Vagina (tissue), 2 donors: ENCODE results near the gene CRYBB3. TPM values are rescaled to one million over a fixed set of nuclear protein-coding genes. Genes with fewer than 3 reads are reported as not detected.

Experiments used
- DNase-seq, 2 donors: peaks; one replicate each; pipeline ENCODE4 v3.0.0-alpha.2; 2017; ENCODE audit errors: extremely low spot score in 2 of 2
- H3K27ac ChIP-seq: fragments of 200-600 bp; sonication (generic); one replicate; pipeline ENCODE4 v1.5.1; 2019
- H3K27me3 ChIP-seq: fragments of 200-600 bp; sonication (generic); one replicate; pipeline ENCODE4 v1.5.1; 2019
- H3K36me3 ChIP-seq, 2 donors: fragments of 200-600 bp; sonication (generic); one replicate each; pipeline ENCODE4 v1.5.1; 2017 to 2019
- H3K4me1 ChIP-seq: fragments of 200-600 bp; sonication (generic); one replicate; pipeline ENCODE4 v1.5.1; 2019
- H3K4me3 ChIP-seq, 2 donors: fragments of 200-600 bp; sonication (generic); 1 replicate in 1 of 2; 2 replicates in 1 of 2; pipeline ENCODE4 v1.5.1; 2016 to 2019
- H3K9me3 ChIP-seq: fragments of 200-600 bp; sonication (generic); one replicate; pipeline ENCODE4 v1.5.1; 2019
- POLR2A ChIP-seq, 2 donors: fragments of 450-650 bp; IDR thresholded peaks; one replicate each; pipeline ENCODE4 v1.6.1; 2017; ENCODE audit warnings: antibody characterized with exemption in 2 of 2, mild to moderate bottlenecking in 2 of 2, moderate library complexity in 2 of 2
- POLR2AphosphoS5 ChIP-seq, 2 donors: sonication (generic); formaldehyde crosslinking; IDR thresholded peaks; one replicate each; pipeline ENCODE4 v1.9.0; 2017; ENCODE audit warnings: antibody characterized with exemption in 2 of 2, mild to moderate bottlenecking in 2 of 2, low read depth in 1 of 2; ENCODE audit not compliant: insufficient read depth in 1 of 2
- intact Hi-C: fragments of 100-400 bp; cut with DNase I; formaldehyde crosslinking; loops from one replicate; pipeline ENCODE4 v1.15.1; 2023
- total RNA-seq: library from RNA; depleted of rRNA; stranded (reverse); fragments of >200 nt; gene quantifications from one replicate; pipeline ENCODE4 v1.2.3, GENCODE V29; 2016
- TF ChIP-seq, protein P1 (sequence below), 3 experiments: fragments of 450-650 bp in 2 of 3; fragments of 200-600 bp in 1 of 3; sonication (generic) in 1 of 3; IDR thresholded peaks; one replicate each; pipeline ENCODE4 v1.5.1; 2017 to 2019; ENCODE audit warnings: antibody characterized with exemption in 3 of 3, mild to moderate bottlenecking in 2 of 3, moderate library complexity in 2 of 3

CRYBB3 gene
- total RNA-seq, 1 donor from 2014 or later, result not detected

DNA sequence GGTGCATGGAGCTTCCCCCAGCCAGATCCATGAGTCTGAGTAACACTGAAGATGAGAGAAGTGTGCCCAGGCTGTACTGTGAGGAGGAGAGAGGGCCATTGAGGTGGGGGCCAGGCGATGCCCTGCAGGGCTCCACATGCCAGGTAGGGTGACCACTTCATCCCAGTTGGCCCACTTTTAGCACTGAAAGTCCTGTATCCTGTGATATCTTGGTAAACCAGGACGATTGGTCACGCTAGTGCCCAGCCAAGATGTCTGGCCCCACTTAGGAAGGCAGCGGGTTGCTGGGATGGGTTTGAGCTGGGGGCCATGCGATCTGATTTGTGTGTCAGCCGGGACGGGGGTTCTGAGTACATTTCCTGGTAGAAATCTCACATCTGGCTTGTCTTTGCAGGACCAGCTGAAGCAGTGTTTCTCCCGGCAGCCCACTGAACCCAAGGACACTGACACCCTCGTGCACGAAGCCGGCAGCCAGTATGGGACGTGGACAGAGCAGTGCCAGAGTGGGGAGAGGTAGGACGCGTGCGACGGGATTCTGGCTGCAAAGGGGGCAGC, 29.2 kb upstream of the CRYBB3 start:
- no peaks in the 10 kb centered on the region for H3K27me3 ChIP-seq
- H3K4me1 ChIP-seq, result peaks cover 10% of the 10 kb centered on the region
- H3K36me3 ChIP-seq, result peaks cover 0 to 13% of the 10 kb centered on the region in 2 donors
- DNase-seq, result no peak
- TF ChIP-seq, protein P1, sequence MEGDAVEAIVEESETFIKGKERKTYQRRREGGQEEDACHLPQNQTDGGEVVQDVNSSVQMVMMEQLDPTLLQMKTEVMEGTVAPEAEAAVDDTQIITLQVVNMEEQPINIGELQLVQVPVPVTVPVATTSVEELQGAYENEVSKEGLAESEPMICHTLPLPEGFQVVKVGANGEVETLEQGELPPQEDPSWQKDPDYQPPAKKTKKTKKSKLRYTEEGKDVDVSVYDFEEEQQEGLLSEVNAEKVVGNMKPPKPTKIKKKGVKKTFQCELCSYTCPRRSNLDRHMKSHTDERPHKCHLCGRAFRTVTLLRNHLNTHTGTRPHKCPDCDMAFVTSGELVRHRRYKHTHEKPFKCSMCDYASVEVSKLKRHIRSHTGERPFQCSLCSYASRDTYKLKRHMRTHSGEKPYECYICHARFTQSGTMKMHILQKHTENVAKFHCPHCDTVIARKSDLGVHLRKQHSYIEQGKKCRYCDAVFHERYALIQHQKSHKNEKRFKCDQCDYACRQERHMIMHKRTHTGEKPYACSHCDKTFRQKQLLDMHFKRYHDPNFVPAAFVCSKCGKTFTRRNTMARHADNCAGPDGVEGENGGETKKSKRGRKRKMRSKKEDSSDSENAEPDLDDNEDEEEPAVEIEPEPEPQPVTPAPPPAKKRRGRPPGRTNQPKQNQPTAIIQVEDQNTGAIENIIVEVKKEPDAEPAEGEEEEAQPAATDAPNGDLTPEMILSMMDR (IDR thresholded peaks at IDR 0.05), result no peak
- no peak for TF ChIP-seq POLR2A (IDR thresholded peaks at IDR 0.05)
- TF ChIP-seq POLR2AphosphoS5 (IDR thresholded peaks at IDR 0.05; ENCODE audit: insufficient read depth in 1 of 2, low read depth in 1 of 2), result no peak
- no peak overlapping the region for H3K27ac ChIP-seq
- intact Hi-C loops, result no loop called here
- no peak overlapping the region for H3K4me3 ChIP-seq
- no peaks in the 10 kb centered on the region for H3K9me3 ChIP-seq

DNA sequence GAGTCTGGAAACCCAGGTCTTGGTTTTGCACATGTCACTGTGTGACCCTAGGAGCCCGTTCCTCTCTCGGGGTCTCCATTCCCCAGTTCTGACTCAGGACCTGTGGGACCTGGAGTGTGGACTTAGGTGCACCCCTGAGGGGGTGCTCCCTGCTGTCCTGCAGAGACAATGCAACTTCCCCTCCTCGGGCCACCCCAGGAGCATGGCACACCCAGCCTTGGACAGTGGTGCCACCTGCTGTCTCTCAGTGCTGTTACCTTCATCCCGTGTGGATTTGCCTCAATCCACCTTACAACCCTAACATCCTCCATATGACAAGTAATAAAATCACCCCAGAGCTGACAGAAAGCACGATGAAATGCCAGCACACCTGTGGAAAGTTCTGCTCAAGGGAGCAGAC, 27.5 kb upstream of the CRYBB3 start:
- Histone ChIP-seq H3K27ac (no peak overlapping the region), H3K4me3 (no peak overlapping the region), H3K27me3 (no peaks in the 10 kb centered on the region), H3K36me3 (peaks cover 0 to 19% of the 10 kb centered on the region in 2 donors), H3K9me3 (no peaks in the 10 kb centered on the region), H3K4me1 (peaks cover 4% of the 10 kb centered on the region)
- DNase-seq, result no peak
- TF ChIP-seq POLR2AphosphoS5 (IDR thresholded peaks at IDR 0.05; ENCODE audit: insufficient read depth in 1 of 2, low read depth in 1 of 2) (no peak), POLR2A (IDR thresholded peaks at IDR 0.05) (no peak)
- TF ChIP-seq, protein P1 (IDR thresholded peaks at IDR 0.05), result peak in 1 of 3 experiments; percentile 18
- intact Hi-C loops, result no loop called here

DNA sequence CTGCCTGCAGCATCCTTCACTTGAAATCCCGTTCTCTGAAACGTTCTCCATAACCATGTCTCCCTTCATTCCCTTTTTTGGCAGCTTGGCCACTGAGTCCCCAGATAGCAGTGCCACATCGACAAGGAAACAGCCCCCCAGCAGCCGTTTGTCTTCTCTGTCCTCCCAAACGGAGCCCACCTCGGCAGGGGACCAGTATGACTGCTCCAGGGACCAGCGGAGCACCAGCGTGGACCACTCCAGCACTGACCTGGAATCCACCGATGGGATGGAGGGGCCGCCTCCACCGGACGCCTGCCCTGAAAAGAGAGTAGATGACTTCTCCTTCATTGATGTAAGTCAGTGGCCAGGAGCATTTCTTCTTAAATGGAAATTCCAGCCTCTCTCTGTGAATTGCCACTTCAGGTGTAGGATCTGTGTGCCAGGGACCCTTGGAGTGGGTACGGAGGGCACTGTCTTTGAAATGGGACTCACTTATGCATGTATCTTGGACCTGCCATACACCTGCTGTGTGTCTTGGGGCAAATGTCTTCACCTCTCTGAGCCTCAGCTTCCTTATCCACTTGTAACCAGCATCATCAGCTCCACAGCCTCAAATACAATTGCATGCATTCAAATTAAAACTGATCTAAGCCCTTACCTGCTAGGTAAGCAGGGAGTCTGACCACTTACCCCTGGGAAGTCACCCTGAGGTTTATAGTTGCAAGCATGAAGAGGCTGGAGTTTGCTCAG, 25.3 kb upstream of the CRYBB3 start:
- no peak overlapping the region for H3K27ac ChIP-seq
- no peak for DNase-seq
- H3K36me3 ChIP-seq, result peaks cover 0 to 34% of the 10 kb centered on the region in 2 donors

DNA sequence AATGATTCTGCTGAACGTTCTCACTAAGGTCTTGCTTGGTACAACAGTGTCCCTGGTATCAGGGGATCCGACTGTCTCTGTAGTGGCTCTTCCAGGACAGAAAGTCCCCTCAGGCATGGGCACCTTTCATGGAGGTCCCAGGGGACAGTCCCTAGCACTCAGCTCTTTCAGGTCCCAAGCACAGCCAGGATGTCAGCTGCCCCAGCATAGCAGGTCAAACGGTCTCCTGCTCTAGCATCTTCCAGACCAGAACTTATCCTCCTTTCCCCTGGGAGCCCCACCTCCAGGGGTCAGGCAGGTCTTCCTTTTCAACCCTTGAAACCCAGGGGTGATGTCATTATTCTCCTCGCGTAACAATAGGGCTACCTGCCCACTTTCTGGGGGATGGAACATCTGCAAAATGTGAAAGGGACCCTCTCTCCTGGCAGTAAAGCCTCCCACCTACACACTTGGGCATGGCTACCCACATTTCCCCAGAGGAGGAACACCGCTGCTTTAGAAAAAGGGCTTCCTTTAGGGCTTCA, 24.7 kb upstream of the CRYBB3 start:
- no peaks in the 10 kb centered on the region for H3K4me1 ChIP-seq
- H3K27me3 ChIP-seq, result no peaks in the 10 kb centered on the region
- intact Hi-C loops, result no loop called here
- TF ChIP-seq, protein P1 (IDR thresholded peaks at IDR 0.05), result no peak
- TF ChIP-seq POLR2A (IDR thresholded peaks at IDR 0.05) (no peak), POLR2AphosphoS5 (IDR thresholded peaks at IDR 0.05; ENCODE audit: insufficient read depth in 1 of 2, low read depth in 1 of 2) (no peak)
- H3K27ac ChIP-seq, result no peak overlapping the region
- H3K9me3 ChIP-seq, result no peaks in the 10 kb centered on the region
- peaks cover 0 to 37% of the 10 kb centered on the region in 2 donors for H3K36me3 ChIP-seq
- no peak overlapping the region for H3K4me3 ChIP-seq
- no peak for DNase-seq

More for the DNA sequence above, 25.3 kb upstream of the CRYBB3 start:
- H3K27me3 ChIP-seq, result no peaks in the 10 kb centered on the region
- H3K9me3 ChIP-seq, result no peaks in the 10 kb centered on the region
- TF ChIP-seq POLR2A (IDR thresholded peaks at IDR 0.05), result no peak
- TF ChIP-seq, protein P1 (IDR thresholded peaks at IDR 0.05), result no peak
- TF ChIP-seq POLR2AphosphoS5 (IDR thresholded peaks at IDR 0.05; ENCODE audit: insufficient read depth in 1 of 2, low read depth in 1 of 2), result no peak
- no peak overlapping the region for H3K4me3 ChIP-seq
- intact Hi-C loops, result no loop called here
- peaks cover 3% of the 10 kb centered on the region for H3K4me1 ChIP-seq

DNA sequence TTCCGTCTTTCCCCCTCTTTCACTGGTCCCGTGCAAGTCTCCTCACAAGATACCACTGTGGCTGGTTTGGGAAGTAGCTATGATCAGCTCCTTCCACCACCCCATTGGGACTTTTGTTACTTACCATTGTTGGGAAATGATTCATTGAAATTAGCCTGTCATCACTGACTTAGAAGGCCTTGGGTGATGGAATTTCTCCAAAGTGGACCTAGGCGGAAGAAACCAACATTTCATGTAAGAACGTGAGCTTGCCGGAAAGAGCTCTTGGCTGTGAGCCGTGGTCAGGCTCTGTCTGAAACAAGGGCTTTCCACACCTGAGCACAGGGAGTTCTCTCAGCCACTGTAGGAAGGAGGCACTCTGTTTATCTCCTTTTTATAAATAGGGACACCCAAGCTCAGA, 23.5 kb upstream of the CRYBB3 start:
- H3K36me3 ChIP-seq, result peaks cover 0 to 37% of the 10 kb centered on the region in 2 donors
- H3K9me3 ChIP-seq, result no peaks in the 10 kb centered on the region
- intact Hi-C loops, result no loop called here
- no peaks in the 10 kb centered on the region for H3K27me3 ChIP-seq
- H3K27ac ChIP-seq, result no peak overlapping the region
- no peak overlapping the region for H3K4me3 ChIP-seq
- peak in 1 of 2 donors; percentile 83 for DNase-seq
- no peaks in the 10 kb centered on the region for H3K4me1 ChIP-seq
- TF ChIP-seq POLR2A (IDR thresholded peaks at IDR 0.05) (no peak), POLR2AphosphoS5 (IDR thresholded peaks at IDR 0.05; ENCODE audit: insufficient read depth in 1 of 2, low read depth in 1 of 2) (peak in 1 of 2 donors; percentile 67)
- TF ChIP-seq, protein P1 (IDR thresholded peaks at IDR 0.05), result no peak
